ENCODE measurements around the gene IL25.

DNA sequence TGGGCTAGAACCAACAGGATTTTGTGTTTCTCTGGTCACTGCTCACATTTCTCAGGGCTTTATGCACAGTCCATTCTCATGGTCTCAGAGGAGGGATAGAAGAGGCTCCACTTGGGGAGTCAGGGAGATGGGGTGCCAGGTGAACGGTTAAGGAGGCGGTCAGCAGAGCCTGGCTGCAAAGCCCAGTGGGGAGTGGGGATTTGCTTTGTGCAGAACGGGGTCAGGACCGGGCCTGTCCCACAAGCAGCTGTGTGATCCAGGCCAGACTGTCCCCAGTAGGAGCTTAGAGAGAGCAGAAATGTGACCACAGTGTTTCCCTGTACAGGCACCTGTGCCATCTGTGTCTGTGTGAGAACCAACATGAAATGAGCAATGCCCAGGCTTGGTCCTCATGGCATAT lies 8.4 kb downstream of the IL25 start:
- no peak for TF ChIP-seq KDM1A (CRISPR knock-in tag; IDR thresholded peaks at IDR 0.05)
- TF ChIP-seq, protein P1, sequence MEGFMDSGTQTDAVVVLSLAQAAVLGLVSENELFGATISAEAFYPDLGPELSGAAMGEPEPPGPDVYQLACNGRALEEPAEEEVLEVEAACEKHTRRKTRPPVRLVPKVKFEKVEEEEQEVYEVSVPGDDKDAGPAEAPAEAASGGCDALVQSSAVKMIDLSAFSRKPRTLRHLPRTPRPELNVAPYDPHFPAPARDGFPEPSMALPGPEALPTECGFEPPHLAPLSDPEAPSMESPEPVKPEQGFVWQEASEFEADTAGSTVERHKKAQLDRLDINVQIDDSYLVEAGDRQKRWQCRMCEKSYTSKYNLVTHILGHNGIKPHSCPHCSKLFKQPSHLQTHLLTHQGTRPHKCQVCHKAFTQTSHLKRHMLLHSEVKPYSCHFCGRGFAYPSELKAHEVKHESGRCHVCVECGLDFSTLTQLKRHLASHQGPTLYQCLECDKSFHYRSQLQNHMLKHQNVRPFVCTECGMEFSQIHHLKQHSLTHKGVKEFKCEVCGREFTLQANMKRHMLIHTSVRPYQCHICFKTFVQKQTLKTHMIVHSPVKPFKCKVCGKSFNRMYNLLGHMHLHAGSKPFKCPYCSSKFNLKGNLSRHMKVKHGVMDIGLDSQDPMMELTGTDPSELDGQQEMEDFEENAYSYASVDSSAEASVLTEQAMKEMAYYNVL (CRISPR knock-in tag; IDR thresholded peaks at IDR 0.05; ENCODE audit: borderline replicate concordance) = no peak
- TF ChIP-seq SRSF9 (IDR thresholded peaks at IDR 0.05; ENCODE audit: borderline replicate concordance, insufficient read depth, low read depth, low read length, poor library complexity, severe bottlenecking) = no peak
- no peak for TF ChIP-seq FLYWCH1 (CRISPR knock-in tag; IDR thresholded peaks at IDR 0.05)

Data from HepG2 (cell line).